ENCODE measurements around the gene TTPAL. TPM values are rescaled to one million over a fixed set of nuclear protein-coding genes. Genes with fewer than 3 reads are reported as not detected.

The TTPAL gene
- total RNA-seq, 1 experiment from 2014 or later, result 23.4 TPM

DNA sequence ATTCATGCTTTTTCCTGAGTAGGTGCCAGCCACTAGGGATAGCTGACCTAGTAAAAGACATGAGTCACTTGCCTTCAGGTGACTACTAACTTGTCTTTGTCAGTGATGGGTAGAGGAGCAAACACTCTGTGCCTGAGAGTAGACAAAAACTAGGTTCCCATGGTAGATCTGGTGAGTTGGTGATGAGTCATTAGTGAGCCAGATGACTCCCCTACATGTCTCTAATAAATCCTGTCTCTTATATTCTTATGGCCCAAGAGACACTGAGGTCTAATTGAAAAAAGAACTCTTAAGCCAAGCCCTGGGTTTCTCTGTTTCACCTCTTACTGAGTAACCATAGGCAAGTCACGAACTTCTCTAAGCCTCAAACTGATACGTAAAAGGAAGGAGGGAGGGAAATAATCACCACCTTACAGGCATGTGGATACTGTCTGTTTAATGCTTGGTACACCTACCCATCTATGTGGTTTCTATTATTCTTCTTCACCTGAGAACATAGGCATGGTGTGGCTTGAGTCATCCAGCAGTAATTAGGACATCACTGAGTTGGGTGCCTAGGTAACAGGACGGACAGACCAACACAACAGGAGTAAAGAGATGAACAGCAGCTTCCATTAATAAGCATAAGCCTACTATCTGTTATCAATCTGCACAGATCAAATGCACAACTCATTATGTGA lies 20.3 kb downstream of the TTPAL start:
- DNase-seq (ENCODE audit: low read depth), result peak; percentile 100

DNA sequence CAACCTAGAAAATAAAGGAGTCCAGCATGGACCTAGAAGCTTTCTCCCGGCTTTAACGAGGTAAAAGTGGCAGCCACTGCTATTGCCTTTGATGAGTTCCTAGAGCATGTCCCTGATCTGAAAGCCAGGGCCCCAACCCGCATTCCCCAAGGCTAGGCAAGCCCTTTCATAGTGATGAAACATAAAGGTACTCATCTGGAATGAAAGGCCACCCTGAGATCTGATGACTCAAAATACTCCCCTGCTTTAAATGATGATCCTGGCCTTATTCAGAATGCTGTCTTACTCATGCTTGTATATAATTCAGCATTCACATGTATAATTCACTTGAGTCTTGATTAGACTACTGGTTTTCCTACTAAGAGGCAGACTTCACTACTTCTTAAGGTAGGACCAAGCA lies 21.3 kb downstream of the TTPAL start:
- peak; percentile 99 for DNase-seq (ENCODE audit: low read depth)

DNA sequence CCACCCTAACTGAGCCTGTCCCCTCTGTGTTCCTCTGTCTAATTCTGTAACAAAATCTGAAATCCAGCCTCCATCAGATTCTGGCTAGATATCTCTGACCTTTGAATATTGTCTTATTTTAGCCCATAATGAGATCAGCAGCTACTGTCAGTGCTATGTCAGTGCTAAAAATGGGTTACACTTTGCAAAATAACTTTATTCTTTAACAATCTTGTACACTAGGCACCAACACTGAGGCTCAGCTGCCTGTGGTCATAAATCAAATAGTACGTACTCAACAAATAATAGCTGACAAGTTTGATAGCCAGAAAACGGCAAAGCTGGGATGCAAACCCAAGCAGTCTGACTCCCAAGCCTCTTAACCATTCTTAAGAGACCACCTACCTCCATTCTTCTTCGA lies 22.1 kb downstream of the TTPAL start:
- DNase-seq (ENCODE audit: low read depth), result no peak

DNA sequence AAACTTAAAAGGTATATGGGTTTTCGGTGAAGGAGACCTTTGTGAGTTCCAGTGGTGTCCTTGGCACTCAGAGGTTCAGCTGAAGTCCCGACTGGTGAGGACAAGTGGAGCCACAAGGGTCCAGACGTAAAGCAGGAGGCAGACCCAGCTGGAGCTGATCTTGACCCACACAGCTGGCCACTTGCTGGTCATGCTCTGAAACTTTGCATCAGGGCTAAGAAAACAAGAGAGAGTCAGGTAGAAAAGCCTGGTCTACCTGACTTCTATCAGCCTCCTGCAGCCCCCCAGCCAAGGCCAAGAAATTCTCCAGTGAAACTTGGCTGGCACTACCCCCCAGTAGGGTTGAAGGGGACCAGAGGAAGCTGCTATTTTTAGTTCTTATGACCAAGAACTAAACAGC lies 24.5 kb downstream of the TTPAL start:
- no peak for DNase-seq (ENCODE audit: low read depth)

DNA sequence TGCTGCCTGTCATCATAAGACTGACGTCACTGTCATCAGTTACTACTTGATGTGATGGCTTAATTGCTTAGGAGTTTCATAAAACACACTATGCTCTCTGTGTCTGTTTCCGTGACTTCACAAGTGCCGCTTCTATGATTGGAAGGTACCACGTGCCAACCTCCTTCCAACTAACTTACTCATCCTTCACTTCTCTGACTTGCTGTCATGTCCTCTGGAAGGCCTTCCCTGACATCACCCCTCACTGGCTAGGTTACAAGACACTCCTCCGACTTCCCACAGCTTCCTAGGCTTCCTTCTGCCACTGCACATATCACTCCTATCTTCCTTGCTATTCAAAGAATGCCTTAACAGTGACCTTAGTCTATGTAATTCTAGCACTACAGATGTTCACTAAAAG lies 25.8 kb downstream of the TTPAL start:
- DNase-seq (ENCODE audit: low read depth), result no peak

DNA sequence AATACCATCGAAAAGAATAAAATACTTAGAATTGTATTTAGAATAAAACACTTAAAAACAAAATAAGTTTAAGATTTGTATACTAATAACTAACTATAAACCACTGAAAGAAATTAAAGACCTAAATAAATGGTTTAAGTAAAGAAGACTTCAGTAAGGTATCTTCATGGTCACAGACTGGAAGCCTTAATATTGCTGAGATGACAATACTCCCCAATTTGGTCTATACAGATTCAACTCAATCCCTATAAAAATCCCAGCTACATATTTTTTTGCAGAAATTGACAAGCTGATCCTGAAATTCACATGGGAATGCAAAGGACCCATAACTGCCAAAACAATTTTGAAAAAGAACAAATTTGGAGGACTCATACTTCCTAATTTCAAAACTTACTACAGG lies 27.3 kb downstream of the TTPAL start:
- no peak for DNase-seq (ENCODE audit: low read depth)

DNA sequence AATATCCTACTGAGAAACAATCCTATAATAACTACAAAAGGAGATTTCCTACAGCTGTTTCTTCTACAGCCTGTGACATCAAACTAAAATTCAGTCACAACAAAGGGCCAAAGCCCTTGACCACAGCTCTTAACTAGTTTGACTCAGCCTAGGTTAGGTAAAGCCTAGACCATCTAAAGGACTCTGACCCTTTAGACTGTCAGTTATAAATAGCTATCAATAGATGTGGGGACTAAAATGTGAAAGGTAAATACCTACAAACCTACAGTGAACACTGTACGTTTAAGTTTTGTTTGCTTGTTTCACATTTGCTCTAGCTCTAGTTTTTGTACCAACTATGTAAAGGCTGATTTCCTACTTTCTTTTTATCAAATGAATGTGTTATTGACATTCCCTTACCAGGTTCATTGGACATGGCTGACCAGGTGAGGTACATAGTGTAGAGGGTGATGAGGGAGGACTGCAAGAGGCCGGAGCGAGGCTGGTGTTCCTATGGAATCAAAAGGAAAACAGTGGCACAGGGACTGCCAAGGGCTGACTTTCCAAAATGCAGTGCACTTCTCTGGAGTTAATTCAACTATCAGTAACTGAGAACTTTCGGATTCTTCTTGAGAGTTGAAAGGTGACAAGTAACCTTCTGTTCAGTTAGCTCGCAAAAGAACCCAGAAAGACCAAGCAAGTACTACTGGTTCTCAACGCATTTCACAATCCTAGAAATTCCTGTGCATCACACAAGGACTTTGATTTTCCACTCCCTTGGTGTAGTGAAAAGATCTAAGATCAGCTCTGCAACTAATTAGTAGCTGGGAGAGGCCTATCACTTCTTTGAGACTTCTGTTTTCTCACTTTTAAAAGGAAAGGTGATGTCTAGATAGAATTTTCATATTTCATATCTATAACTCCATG lies 29.0 kb downstream of the TTPAL start:
- DNase-seq (ENCODE audit: low read depth), result no peak

DNA sequence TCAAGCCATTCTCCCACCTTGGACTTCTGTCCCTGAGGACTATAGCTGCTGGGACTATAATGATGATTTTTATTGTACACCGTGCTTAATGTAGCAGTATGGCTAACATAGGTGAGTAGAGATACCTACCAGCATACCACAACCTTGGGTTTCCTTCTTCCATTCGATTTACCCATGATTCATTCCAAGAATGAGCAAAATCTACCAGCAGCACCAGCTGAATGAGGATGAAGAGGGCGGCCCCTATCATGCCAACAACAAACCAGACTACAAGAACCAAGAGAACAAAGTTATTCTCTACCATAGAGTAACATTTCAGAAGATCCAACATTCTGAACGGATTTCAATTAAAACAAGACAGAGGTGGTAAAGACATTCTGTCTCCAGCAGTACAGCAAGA lies 34.1 kb downstream of the TTPAL start:
- DNase-seq (ENCODE audit: low read depth), result no peak

DNA sequence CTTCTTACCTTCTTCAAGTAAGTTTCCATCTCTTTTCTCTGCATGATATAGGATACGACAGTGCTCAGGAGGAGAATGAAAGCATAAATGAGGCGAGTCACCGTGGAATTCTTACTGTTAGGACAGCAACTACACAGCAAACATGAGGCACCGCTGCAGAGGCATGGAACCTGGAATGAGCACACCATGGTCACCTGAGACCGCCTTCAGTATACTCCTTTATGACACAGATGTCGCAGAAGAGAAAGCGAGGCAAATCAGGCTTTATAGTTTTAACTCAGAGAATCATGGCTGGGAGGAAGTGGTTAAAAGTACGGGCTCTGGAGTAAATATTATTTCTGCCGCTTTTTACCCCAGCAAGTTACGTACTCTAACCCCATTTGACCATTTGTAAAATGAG lies 38.2 kb downstream of the TTPAL start:
- DNase-seq (ENCODE audit: low read depth), result no peak

DNA sequence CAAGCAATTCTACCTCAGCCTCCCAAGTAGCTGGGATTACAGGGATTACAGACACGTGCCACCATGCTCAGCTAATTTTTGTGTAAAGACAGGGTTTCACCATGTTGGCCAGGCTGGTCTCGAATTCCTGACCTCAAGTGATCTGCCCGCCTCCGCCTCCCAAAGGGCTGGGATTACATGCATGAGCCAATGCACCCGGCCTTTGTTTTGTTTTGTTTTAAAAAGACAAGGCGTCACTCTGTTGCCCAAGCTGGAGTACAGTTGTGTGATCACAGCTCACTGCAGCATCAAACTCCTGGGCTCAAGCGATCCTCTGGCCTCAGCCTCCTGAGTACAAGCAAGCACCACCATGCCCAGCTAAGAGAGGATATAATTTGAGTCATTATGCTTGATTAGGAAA lies 40.8 kb downstream of the TTPAL start:
- no peak for DNase-seq (ENCODE audit: low read depth)

DNA sequence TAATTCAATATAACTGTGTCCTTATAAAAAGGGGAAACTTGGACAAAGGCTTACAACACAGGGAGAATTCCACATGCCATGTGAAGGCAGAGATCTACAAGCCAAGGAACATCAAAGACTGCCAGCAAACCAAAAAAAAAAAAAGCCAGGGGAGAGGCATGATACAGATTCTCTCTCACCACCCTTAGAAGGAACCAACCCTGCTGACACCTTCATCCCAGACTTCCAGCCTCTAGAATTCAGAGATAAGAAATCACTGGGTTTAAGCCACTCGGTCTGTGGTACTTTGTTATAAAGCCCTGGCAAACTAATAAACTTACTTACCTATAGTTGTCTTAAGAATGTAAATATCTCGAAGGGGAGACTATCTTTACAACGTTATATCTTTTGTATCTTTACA lies 41.8 kb downstream of the TTPAL start:
- no peak for DNase-seq (ENCODE audit: low read depth)

DNA sequence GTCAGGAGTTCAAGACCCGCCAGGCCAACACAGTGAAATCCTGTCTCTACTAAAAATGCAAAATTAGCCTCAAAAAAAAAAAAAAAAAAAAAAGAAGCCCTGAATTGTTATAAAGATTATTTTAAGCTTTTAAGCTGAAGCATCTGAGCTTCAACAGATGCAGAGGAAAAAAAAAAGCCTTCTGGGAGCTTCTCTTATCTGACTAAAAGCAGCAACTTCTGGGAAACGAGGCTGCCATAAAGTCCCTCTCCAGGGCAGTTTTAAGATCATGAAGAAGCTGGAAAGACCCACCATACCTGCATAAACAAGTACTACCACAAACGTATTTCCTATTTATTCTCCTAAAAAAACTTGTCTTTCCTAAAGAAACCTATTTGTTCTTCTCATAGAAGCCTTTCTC lies 42.6 kb downstream of the TTPAL start:
- DNase-seq (ENCODE audit: low read depth), result no peak

DNA sequence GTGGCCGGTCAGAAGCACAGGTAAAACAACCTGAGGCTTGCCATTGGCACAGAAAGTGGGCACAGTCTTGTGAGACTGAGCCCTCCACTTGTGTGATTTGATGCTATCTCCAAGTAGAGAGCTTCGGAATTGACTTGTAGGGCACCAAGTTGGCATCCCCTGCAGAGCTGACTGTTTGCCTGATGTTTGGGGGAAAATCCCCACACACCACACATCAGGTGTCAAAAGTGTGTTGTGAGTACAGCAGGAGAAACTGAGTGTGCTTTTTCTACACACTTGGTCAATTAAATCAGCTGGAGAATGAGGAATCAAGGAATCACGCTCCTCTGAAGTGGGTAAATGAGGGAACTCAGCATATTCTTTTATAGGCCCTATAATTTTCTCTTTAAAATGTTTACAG lies 45.2 kb downstream of the TTPAL start:
- no peak for DNase-seq (ENCODE audit: low read depth)

DNA sequence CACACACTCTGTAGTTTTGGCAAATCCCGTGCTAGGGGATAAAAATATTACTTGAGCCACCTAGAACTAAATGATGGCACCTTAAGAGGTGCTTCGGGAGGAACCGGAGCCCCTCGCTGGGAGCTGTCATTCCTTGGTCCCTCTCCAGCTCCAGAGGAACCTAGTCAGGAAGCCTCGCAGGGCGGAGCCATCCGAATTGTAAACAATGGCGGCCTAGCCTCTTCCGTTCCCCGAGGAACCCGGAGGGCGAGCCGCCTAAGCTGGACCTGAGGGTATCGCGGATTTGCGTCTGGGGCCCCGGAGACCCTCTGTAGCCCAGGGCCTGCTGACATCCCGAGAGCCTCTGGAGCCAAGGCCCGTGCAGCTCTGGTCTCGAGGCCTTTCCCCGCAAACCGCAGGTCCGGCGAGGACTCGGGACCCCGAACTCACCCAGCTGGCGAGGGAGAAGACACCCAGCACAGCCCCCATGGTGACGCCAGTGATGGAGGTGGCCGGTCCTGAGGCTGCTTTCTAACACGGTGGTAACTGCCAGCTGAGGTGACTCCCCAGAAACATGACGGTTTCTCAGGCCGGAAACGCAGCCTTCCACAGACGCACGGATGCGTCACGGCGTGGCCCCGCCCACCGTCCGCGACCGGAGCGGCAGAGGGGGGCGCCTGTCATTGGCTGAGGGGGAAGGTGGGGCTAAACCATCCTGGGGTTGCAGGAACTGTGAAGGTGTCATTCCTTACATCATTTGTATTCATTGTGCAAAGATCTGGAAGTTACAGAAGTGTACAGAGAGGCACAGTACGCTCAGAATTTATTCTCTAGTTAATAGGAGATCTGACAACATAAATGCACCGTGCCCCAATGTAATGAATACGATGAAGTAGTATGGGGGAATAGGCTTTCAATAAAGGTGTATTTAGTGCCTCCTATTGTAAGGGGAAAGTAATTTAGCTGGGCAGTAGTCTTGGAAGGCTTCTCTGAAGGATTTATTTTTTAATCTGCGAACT lies 46.1 kb downstream of the TTPAL start, which contains the start of gene SERINC3:
SERINC3 (minus strand) TSS at position 587 of the 998 bp plus-strand sequence; CDS start at position 468, 119 bp downstream.
- DNase-seq (ENCODE audit: low read depth), result peak; percentile 98

DNA sequence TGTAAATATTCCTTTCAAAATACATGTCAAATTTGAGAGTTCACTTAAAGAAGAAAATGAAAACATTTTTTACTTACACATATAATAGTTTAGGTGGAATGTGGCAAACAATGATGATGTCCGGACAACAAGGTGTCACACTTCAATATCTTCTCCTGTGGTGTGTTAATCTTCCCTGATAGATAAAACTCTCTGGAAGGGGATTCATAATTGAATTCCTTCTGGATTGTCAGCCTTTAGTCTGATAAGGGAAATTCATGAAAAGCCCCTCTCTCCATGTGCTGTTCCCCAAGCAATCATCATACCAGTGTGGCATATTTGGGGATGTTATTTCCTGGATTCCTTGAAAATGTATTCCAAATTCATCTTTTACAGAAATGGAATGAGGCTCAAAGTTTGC lies 47.2 kb downstream of the TTPAL start:
- no peak for DNase-seq (ENCODE audit: low read depth)

DNA sequence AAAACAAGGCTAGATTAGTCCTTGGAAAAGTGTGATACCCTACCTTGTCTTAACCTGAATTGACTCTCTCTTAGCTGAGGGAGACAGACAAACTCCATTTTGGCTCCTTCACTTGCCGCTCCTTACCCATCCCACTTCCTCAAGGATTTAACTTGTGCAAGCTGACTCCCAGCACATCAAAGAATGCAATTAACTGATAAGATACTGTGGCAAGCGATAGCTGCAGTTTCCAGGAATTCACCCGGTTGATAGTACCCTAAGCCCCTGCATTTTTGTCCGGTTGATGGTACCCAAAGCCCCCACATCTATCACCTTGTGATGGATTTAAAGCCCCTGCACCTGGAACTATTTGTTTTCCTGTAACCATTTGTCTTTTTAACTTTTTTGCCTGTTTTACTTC lies 48.1 kb downstream of the TTPAL start:
- DNase-seq (ENCODE audit: low read depth), result no peak

DNA sequence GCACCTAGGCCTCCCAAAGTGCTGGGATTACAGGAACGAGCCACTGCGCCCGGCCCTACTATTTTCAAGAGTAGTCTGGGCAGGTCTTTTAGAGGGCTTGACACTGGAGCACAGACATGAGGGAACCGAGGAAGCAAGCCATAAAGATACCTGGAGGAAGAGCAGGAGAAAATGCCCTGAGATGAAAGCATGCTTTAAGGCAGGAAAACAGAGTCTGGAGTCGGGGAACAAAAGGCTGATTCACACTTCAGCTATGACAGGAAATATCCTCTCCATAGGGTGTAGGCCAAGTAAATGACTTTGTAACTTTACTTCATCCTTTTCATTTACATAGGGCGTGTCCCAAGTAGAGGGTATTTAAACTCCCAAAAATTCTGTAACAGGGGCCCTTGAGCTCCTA lies 50.5 kb downstream of the TTPAL start:
- peak; percentile 72 for DNase-seq (ENCODE audit: low read depth)

DNA sequence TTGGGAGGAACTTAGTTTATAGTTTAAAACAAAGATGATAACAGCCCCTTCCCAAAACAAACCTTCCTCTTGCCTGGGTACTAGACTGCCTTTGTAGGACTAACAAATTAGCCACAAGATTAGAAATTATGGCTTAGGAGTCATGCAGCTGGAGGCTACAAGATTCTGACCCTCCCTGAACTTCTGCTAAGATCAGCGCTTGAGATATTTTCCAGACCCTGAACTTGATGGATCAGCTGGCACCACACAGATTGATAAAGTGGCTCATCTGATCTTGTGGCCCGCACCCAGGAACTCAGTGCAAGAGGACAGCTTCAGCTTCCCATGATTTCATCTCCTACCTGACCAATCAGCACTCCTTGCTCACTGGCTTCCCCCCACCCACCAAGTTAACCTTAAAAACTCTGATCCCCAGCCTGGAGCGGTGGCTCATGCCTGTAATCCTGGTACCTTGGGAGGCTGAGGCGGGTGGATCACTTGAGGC lies 52.1 kb downstream of the TTPAL start:
- DNase-seq (ENCODE audit: low read depth), result no peak

DNA sequence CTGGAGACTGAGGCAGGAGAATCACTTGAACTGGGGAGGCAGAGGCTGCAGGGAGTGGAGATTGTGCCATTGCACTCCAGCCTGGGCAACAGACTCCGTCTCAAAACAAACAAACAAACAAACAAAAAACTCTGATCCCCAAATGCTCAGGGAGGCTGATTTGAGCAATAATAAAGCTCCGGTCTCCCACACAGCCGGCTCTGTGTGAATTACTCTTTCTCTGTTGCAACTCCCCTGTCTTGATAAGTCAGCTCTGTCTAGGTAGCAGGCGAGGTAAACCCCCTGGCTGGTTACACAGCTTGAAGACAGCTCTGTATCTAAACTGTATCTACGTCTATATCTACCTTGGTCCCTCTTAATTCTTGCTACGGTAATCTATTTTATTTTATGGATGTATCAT lies 52.6 kb downstream of the TTPAL start:
- DNase-seq (ENCODE audit: low read depth), result no peak

DNA sequence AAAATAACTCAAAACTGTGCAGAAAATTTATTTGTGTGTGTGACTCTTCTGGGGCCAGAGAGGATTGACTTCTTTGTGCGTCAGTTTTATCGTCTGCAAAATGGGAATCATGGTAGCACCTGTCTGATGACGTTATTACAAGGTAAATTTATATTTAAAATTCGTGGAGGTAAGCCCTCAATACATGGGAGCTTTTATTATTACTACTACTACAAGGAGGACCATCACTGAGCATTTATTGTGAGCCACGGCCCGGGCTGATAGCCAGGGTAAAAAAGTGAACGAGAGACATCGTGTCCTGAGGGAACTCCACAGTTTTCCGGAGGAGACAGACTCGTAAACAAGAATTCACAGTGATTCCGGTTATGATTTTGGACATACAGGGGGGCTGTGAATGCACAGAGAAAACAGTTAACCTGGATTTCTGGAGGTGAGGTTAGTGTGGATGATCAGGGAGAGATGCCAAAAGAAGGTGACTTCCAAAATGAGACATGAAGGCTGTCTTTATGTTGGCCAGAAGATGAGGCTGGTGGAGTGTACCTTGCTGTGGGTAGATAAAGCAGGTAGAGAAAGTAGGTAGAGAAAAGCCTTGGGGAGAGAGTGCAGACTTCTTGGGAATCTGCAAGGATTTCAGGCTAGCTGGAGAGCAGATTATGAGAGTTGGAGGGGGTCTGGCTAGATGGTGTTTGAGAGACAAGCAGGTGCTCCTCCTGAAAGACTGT lies 56.7 kb downstream of the TTPAL start:
- peak; percentile 26 for DNase-seq (ENCODE audit: low read depth)

DNA sequence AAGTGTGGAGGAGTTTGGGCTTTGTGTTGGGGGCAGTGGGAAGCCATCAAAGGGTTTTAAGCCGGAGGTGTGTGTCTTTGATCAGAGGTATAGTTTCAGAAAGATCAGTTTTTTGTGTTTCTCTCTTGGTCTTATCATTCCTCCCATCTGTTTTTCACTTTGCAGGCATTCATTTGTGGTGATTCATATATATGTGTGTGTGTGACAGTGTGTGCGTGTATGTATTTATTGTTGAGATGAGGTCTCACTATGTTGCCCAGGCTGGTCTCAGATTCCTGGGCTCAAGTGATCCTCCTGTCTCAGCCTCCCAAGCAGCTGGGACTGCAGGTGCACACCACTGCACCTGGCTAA lies 57.3 kb downstream of the TTPAL start:
- peak; percentile 69 for DNase-seq (ENCODE audit: low read depth)
